HepG2 (cell line): ENCODE data around the gene C5orf15. TPM values are rescaled to one million over a fixed set of nuclear protein-coding genes. Genes with fewer than 3 reads are reported as not detected.

Source experiments
- ATF7 ChIP-seq, 2 experiments: fragments of 450-650 bp in 1 of 2; sonication (generic) in 1 of 2; formaldehyde crosslinking in 1 of 2; IDR thresholded peaks; 2 replicates each; pipeline versions ENCODE4 v1.4.0 to v1.6.1; 2016 to 2020; ENCODE audit warnings: antibody characterized with exemption in 1 of 2, mild to moderate bottlenecking in 1 of 2, missing genetic modification reagents in 1 of 2
- CENPT ChIP-seq: sonication (generic); formaldehyde crosslinking; IDR thresholded peaks from 2 replicates; pipeline ENCODE4 v1.8.0; 2022; ENCODE audit warnings: low read depth, mild to moderate bottlenecking, moderate library complexity, missing genetic modification reagents
- DRAP1 ChIP-seq: IDR thresholded peaks from 2 replicates; pipeline ENCODE4 v1.6.1; 2016; ENCODE audit warnings: missing genetic modification reagents, missing compliant biosample characterization
- ESRRA ChIP-seq: sonication (generic); formaldehyde crosslinking; IDR thresholded peaks from 2 replicates; pipeline ENCODE4 v1.5.1; 2020; ENCODE audit warnings: mild to moderate bottlenecking, low read depth, missing genetic modification reagents
- FOXK2 ChIP-seq: fragments of 450-650 bp; IDR thresholded peaks from 2 replicates; pipeline ENCODE4 v1.6.1; 2016
- GATAD2A ChIP-seq: IDR thresholded peaks from 2 replicates; pipeline ENCODE4 v1.6.1; 2016
- HIVEP1 ChIP-seq: sonication (generic); formaldehyde crosslinking; IDR thresholded peaks from 2 replicates; pipeline ENCODE4 v1.4.0; 2020; ENCODE audit warnings: mild to moderate bottlenecking, missing genetic modification reagents
- KDM3A ChIP-seq: IDR thresholded peaks from 2 replicates; pipeline ENCODE4 v1.6.1; 2018; ENCODE audit warnings: low read depth, missing compliant biosample characterization
- KDM5A ChIP-seq: fragments of 200-600 bp; sonication (generic); IDR thresholded peaks from 2 replicates; pipeline ENCODE4 v1.7.0; 2018; ENCODE audit warnings: antibody characterized with exemption, mild to moderate bottlenecking, low read length, borderline replicate concordance
- KDM6A ChIP-seq: IDR thresholded peaks from 2 replicates; pipeline ENCODE4 v1.6.1; 2016; ENCODE audit warnings: low read depth
- MED13 ChIP-seq: sonication (generic); formaldehyde crosslinking; IDR thresholded peaks from 2 replicates; pipeline ENCODE4 v1.5.0; 2020; ENCODE audit warnings: missing genetic modification reagents
- MEIS1 ChIP-seq: sonication (generic); formaldehyde crosslinking; IDR thresholded peaks from 2 replicates; pipeline ENCODE4 v1.9.0; 2021; ENCODE audit warnings: mild to moderate bottlenecking, missing genetic modification reagents, moderate library complexity, borderline replicate concordance
- NFE2 ChIP-seq: sonication (generic); formaldehyde crosslinking; IDR thresholded peaks from 2 replicates; pipeline ENCODE4 v1.4.0; 2020; ENCODE audit warnings: missing genetic modification reagents
- POLR2A ChIP-seq, 2 experiments: IDR thresholded peaks; 2 replicates each; pipeline ENCODE4 v1.6.1; 2011; ENCODE audit warnings: low read depth in 2 of 2, low read length in 2 of 2, mild to moderate bottlenecking in 1 of 2, moderate library complexity in 1 of 2; ENCODE audit not compliant: insufficient read depth in 1 of 2
- SKI ChIP-seq: fragments of 450-650 bp; IDR thresholded peaks from one replicate; pipeline ENCODE4 v1.6.1; 2018; ENCODE audit warnings: mild to moderate bottlenecking; ENCODE audit not compliant: partially characterized antibody
- TMF1 ChIP-seq: sonication (generic); formaldehyde crosslinking; IDR thresholded peaks from 2 replicates; pipeline ENCODE4 v1.8.1; 2022; ENCODE audit warnings: low read depth, missing genetic modification reagents
- YY1 ChIP-seq: IDR thresholded peaks from 2 replicates; pipeline ENCODE4 v1.6.1; 2011; ENCODE audit warnings: low read length, low read depth, moderate library complexity, mild to moderate bottlenecking; ENCODE audit not compliant: insufficient read depth, insufficient replicate concordance
- ZFP1 ChIP-seq: IDR thresholded peaks from 2 replicates; pipeline ENCODE4 v1.6.1; 2016
- ZHX1 ChIP-seq: sonication (generic); formaldehyde crosslinking; IDR thresholded peaks from 2 replicates; pipeline ENCODE4 v1.8.1; 2022; ENCODE audit warnings: low read depth, mild to moderate bottlenecking, missing genetic modification reagents
- ZNF124 ChIP-seq: sonication (generic); formaldehyde crosslinking; IDR thresholded peaks from 2 replicates; pipeline ENCODE4 v1.4.0; 2020; ENCODE audit warnings: missing genetic modification reagents
- ZNF263 ChIP-seq: sonication (generic); formaldehyde crosslinking; IDR thresholded peaks from 2 replicates; pipeline ENCODE4 v1.4.0; 2020; ENCODE audit warnings: missing genetic modification reagents
- ZNF276 ChIP-seq: sonication (generic); formaldehyde crosslinking; IDR thresholded peaks from 2 replicates; pipeline ENCODE4 v1.4.0; 2020; ENCODE audit warnings: mild to moderate bottlenecking, low read depth, missing genetic modification reagents
- ZNF552 ChIP-seq: sonication (generic); formaldehyde crosslinking; IDR thresholded peaks from 2 replicates; pipeline ENCODE4 v1.9.0; 2022; ENCODE audit warnings: missing genetic modification reagents, mild to moderate bottlenecking, borderline replicate concordance
- ZNF737 ChIP-seq: sonication (generic); formaldehyde crosslinking; IDR thresholded peaks from 2 replicates; pipeline ENCODE4 v1.5.0; 2020; ENCODE audit warnings: missing genetic modification reagents, mild to moderate bottlenecking, borderline replicate concordance
- ZNF891 ChIP-seq: sonication (generic); formaldehyde crosslinking; IDR thresholded peaks from 2 replicates; pipeline ENCODE4 v1.5.0; 2020; ENCODE audit warnings: mild to moderate bottlenecking, missing genetic modification reagents
- polyA plus RNA-seq, 8 experiments: library from polyadenylated mRNA; depleted of rRNA in 3 of 8; stranded (reverse) in 7 of 8; unstranded in 1 of 8; fragments of >200 nt; fragmentation: Illumina TruSeq in 4 of 8; extraction: Trizol in 4 of 8; gene quantifications; 2 replicates each; pipeline versions ENCODE4 v1.2.1 to v1.2.3, GENCODE V29; 2011 to 2016; ENCODE audit warnings: low read depth in 4 of 8, missing spikeins in 1 of 8, mixed read lengths in 1 of 8; ENCODE audit not compliant: insufficient read depth in 1 of 8
- total RNA-seq, 5 experiments: library from RNA; depleted of rRNA; stranded (reverse); fragments of >200 nt; fragmentation: Illumina TruSeq; extraction: Trizol; gene quantifications; 2 replicates each; pipeline ENCODE4 v1.2.3, GENCODE V29; 2016; ENCODE audit warnings: low read depth in 1 of 5

Gene C5orf15
- total and polyA plus RNA-seq, 2 of the 13 experiments (the other 11 are each of a cell fraction or from before 2014, with no cell fraction given), result 58.5 to 82.7 TPM

GRCh38 chr5:134005417-134006061 lies 37.1 kb upstream of the C5orf15 start (continued):
- TF ChIP-seq ZNF276 (0 out of 2 replicates have a peak, but pooled peaks have one; percentile 14), KDM5A (no peak), ZNF124 (CRISPR knock-in tag) (no peak), TMF1 (CRISPR knock-in tag) (no peak), MED13 (CRISPR knock-in tag) (no peak), ZNF891 (CRISPR knock-in tag) (0 out of 2 replicates have a peak, but pooled peaks have one; percentile 56), CENPT (CRISPR knock-in tag) (no peak), ZNF552 (CRISPR knock-in tag) (no peak), HIVEP1 (CRISPR knock-in tag) (peak; percentile 61), GATAD2A (peak; percentile 36; the same call in 1 of the 2 replicates), KDM3A (CRISPR knock-in tag) (peak; percentile 4; the same call in 1 of the 2 replicates), ESRRA (CRISPR knock-in tag) (peak; percentile 17; the same call in 1 of the 2 replicates), DRAP1 (peak; percentile 34; the same call in 1 of the 2 replicates), POLR2A (IDR thresholded peaks at IDR 0.05; ENCODE audit: insufficient read depth in 1 of 2, low read depth in 2 of 2, low read length in 2 of 2) (peak in 1 of 2 experiments; percentile 30; a peak in 1 of 4 replicates), ATF7 (IDR thresholded peaks at IDR 0.05) (no peak), ATF7 (CRISPR knock-in tag; IDR thresholded peaks at IDR 0.05) (peak; percentile 33; the same call in 1 of the 2 replicates), SKI (peak; percentile 90), ZHX1 (CRISPR knock-in tag) (0 out of 2 replicates have a peak, but pooled peaks have one; percentile 21), ZNF263 (peak; percentile 12; the same call in 1 of the 2 replicates), FOXK2 (no peak), KDM6A (no peak), ZNF737 (CRISPR knock-in tag) (0 out of 2 replicates have a peak, but pooled peaks have one; percentile 71), NFE2 (CRISPR knock-in tag) (no peak), MEIS1 (0 out of 2 replicates have a peak, but pooled peaks have one; percentile 20), YY1 (peak; percentile 13), ZFP1 (CRISPR knock-in tag) (no peak)
